HL-60 (cell line): ENCODE results near the gene SCN4A.

Experiments
- DNase-seq, 2 experiments: peaks; one replicate each; pipeline ENCODE4 v3.0.0-alpha.2; 2010 to 2020; ENCODE audit warnings: low read depth in 1 of 2, low spot score in 1 of 2
- H3K27ac ChIP-seq: fragments of 250-450 bp; sonication (Bioruptor Pico); replicated peaks from 2 replicates; pipeline ENCODE4 v1.5.1; 2020; ENCODE audit warnings: mild to moderate bottlenecking, moderate library complexity
- H3K27me3 ChIP-seq: fragments of 250-450 bp; sonication (Bioruptor Pico); 2 replicates; pipeline ENCODE4 v1.5.1; 2021; ENCODE audit warnings: mild to moderate bottlenecking, moderate library complexity; ENCODE audit not compliant: insufficient read depth, poor library complexity, severe bottlenecking
- H3K4me3 ChIP-seq: replicated peaks from 2 replicates; pipeline ENCODE4 v1.5.1; 2011; ENCODE audit warnings: mild to moderate bottlenecking, control low read depth, low read length; ENCODE audit not compliant: insufficient read depth
- CTCF ChIP-seq: IDR thresholded peaks from one replicate; pipeline ENCODE4 v1.5.1; 2011; ENCODE audit warnings: low read length, control low read depth, inconsistent platforms; ENCODE audit not compliant: insufficient read depth
- GABPA ChIP-seq: IDR thresholded peaks from 2 replicates; pipeline ENCODE4 v1.6.1; 2012; ENCODE audit warnings: low read depth
- POLR2AphosphoS5 ChIP-seq: IDR thresholded peaks from 2 replicates; pipeline ENCODE4 v1.6.1; 2012; ENCODE audit warnings: low read depth
- REST ChIP-seq: IDR thresholded peaks from 2 replicates; pipeline ENCODE4 v1.6.1; 2012; ENCODE audit warnings: low read depth; ENCODE audit not compliant: insufficient replicate concordance
- SPI1 ChIP-seq: IDR thresholded peaks from 2 replicates; pipeline ENCODE4 v1.6.1; 2012; ENCODE audit warnings: low read depth, mild to moderate bottlenecking, borderline replicate concordance

SCN4A gene

GRCh38 chr17:63933598-63933997, 39.1 kb downstream of the SCN4A start:
- Histone ChIP-seq H3K27me3 (no peaks in the 10 kb centered on the region), H3K27ac (no peak overlapping the region), H3K4me3 (no peak overlapping the region)
- DNase-seq = no peak
- TF ChIP-seq REST = no peak
- TF ChIP-seq SPI1 = no peak
- no peak for TF ChIP-seq GABPA
- TF ChIP-seq CTCF = no peak
- no peak for TF ChIP-seq POLR2AphosphoS5

- TF ChIP-seq SPI1 (no peak), GABPA (no peak), CTCF (no peak), POLR2AphosphoS5 (no peak), REST (no peak)
- Histone ChIP-seq H3K4me3 (no peak overlapping the region), H3K27ac (no peak overlapping the region), H3K27me3 (no peaks in the 10 kb centered on the region)
- DNase-seq = no peak
Observed at GRCh38 chr17:63932721-63933120, 40.0 kb downstream of the SCN4A start.

GRCh38 chr17:63931981-63932561, 40.6 kb downstream of the SCN4A start, which contains the start of gene CD79B:
TSS of gene CD79B (minus strand) at chr17:63932331. CDS start at chr17:63932261, 70 bp downstream.
- Histone ChIP-seq H3K27ac (no peak within 1 kb of the TSS), H3K27me3 (no peaks in the 10 kb centered on the region), H3K4me3 (no peak within 1 kb of the TSS)
- no peak for DNase-seq
- TF ChIP-seq GABPA (no peak), POLR2AphosphoS5 (no peak), CTCF (no peak), REST (no peak), SPI1 (no peak)
